WTC11 (cell line): ENCODE measurements around the gene LILRB2.

Experiments used
- CREB1 ChIP-seq: sonication (generic); formaldehyde crosslinking; IDR thresholded peaks from 2 replicates; pipeline ENCODE4 v1.8.0; 2023; ENCODE audit warnings: mild to moderate bottlenecking, missing genetic modification reagents
- CTCF ChIP-seq: fragments of 200-600 bp; IDR thresholded peaks from 2 replicates; pipeline ENCODE4 v1.8.0; 2022; ENCODE audit warnings: antibody characterized with exemption
- JAZF1 ChIP-seq: fragments of 250-450 bp; sonication (Bioruptor Pico); IDR thresholded peaks from 2 replicates; pipeline ENCODE4 v1.9.0; 2021; ENCODE audit warnings: moderate library complexity, mild to moderate bottlenecking, inconsistent platforms
- PRRX2 ChIP-seq: fragments of 250-450 bp; sonication (Bioruptor Pico); IDR thresholded peaks from 2 replicates; pipeline ENCODE4 v1.8.0; 2021; ENCODE audit warnings: mild to moderate bottlenecking
- TF ChIP-seq, protein P1 (sequence below): sonication (generic); formaldehyde crosslinking; IDR thresholded peaks from 2 replicates; pipeline ENCODE4 v1.8.1; 2023; ENCODE audit warnings: mild to moderate bottlenecking, missing genetic modification reagents

- TF ChIP-seq CTCF, result no peak
- no peak for TF ChIP-seq PRRX2 (CRISPR knock-in tag)
- no peak for TF ChIP-seq CREB1 (CRISPR knock-in tag)
- TF ChIP-seq, protein P1, sequence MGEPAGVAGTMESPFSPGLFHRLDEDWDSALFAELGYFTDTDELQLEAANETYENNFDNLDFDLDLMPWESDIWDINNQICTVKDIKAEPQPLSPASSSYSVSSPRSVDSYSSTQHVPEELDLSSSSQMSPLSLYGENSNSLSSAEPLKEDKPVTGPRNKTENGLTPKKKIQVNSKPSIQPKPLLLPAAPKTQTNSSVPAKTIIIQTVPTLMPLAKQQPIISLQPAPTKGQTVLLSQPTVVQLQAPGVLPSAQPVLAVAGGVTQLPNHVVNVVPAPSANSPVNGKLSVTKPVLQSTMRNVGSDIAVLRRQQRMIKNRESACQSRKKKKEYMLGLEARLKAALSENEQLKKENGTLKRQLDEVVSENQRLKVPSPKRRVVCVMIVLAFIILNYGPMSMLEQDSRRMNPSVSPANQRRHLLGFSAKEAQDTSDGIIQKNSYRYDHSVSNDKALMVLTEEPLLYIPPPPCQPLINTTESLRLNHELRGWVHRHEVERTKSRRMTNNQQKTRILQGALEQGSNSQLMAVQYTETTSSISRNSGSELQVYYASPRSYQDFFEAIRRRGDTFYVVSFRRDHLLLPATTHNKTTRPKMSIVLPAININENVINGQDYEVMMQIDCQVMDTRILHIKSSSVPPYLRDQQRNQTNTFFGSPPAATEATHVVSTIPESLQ (CRISPR knock-in tag), result no peak
- no peak for TF ChIP-seq JAZF1 (CRISPR knock-in tag)
Measured at GRCh38 chr19:54302257-54302656, 21.3 kb upstream of the LILRB2 start.
